ENCODE measurements around the gene LTC4S. TPM values are rescaled to one million over a fixed set of nuclear protein-coding genes. Genes with fewer than 3 reads are reported as not detected.

The LTC4S gene
- total and polyA plus RNA-seq, 2 experiments from 2014 or later: 5.8 to 10.1 TPM

GRCh38 chr5:179762781-179763176 is 31.0 kb upstream of the LTC4S start:
- Histone ChIP-seq H3K4me2 (no peak overlapping the region), H3K27ac (ENCODE audit: low read depth) (peak overlapping the region; percentile 73), H3K4me3 (no peak overlapping the region), H3K9me2 (ENCODE audit: insufficient read depth) (no peaks in the 10 kb centered on the region), H2AFZ (no peak overlapping the region), H3K4me1 (ENCODE audit: insufficient read depth) (peaks cover 13% of the 10 kb centered on the region; the same call in 1 of the 2 replicates), H3K79me2 (replicated peaks; ENCODE audit: insufficient read depth) (peaks cover 82% of the 10 kb centered on the region), H3K27me3 (ENCODE audit: insufficient read depth) (no peaks in the 10 kb centered on the region), H3F3A (replicated peaks; ENCODE audit: low read depth) (peaks cover 17% of the 10 kb centered on the region; the same call in 1 of the 2 replicates), H3K36me3 (ENCODE audit: insufficient read depth) (peaks cover 13% of the 10 kb centered on the region), H4K20me1 (replicated peaks; ENCODE audit: insufficient read depth) (peaks cover 52% of the 10 kb centered on the region)
- TF ChIP-seq EZH2phosphoT487 (IDR thresholded peaks at IDR 0.05; ENCODE audit: unreplicated experiment): no peak
- TF ChIP-seq, protein P1, sequence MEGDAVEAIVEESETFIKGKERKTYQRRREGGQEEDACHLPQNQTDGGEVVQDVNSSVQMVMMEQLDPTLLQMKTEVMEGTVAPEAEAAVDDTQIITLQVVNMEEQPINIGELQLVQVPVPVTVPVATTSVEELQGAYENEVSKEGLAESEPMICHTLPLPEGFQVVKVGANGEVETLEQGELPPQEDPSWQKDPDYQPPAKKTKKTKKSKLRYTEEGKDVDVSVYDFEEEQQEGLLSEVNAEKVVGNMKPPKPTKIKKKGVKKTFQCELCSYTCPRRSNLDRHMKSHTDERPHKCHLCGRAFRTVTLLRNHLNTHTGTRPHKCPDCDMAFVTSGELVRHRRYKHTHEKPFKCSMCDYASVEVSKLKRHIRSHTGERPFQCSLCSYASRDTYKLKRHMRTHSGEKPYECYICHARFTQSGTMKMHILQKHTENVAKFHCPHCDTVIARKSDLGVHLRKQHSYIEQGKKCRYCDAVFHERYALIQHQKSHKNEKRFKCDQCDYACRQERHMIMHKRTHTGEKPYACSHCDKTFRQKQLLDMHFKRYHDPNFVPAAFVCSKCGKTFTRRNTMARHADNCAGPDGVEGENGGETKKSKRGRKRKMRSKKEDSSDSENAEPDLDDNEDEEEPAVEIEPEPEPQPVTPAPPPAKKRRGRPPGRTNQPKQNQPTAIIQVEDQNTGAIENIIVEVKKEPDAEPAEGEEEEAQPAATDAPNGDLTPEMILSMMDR (conservative IDR thresholded peaks at IDR 0.05; ENCODE audit: low read depth in 2 of 2): no peak
- TF ChIP-seq POLR2AphosphoS5 (IDR thresholded peaks at IDR 0.05; ENCODE audit: low read depth): no peak
- TF ChIP-seq, protein P2, sequence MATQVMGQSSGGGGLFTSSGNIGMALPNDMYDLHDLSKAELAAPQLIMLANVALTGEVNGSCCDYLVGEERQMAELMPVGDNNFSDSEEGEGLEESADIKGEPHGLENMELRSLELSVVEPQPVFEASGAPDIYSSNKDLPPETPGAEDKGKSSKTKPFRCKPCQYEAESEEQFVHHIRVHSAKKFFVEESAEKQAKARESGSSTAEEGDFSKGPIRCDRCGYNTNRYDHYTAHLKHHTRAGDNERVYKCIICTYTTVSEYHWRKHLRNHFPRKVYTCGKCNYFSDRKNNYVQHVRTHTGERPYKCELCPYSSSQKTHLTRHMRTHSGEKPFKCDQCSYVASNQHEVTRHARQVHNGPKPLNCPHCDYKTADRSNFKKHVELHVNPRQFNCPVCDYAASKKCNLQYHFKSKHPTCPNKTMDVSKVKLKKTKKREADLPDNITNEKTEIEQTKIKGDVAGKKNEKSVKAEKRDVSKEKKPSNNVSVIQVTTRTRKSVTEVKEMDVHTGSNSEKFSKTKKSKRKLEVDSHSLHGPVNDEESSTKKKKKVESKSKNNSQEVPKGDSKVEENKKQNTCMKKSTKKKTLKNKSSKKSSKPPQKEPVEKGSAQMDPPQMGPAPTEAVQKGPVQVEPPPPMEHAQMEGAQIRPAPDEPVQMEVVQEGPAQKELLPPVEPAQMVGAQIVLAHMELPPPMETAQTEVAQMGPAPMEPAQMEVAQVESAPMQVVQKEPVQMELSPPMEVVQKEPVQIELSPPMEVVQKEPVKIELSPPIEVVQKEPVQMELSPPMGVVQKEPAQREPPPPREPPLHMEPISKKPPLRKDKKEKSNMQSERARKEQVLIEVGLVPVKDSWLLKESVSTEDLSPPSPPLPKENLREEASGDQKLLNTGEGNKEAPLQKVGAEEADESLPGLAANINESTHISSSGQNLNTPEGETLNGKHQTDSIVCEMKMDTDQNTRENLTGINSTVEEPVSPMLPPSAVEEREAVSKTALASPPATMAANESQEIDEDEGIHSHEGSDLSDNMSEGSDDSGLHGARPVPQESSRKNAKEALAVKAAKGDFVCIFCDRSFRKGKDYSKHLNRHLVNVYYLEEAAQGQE (IDR thresholded peaks at IDR 0.05; ENCODE audit: unreplicated experiment): no peak
- no peak for TF ChIP-seq ZNF331 (CRISPR knock-in tag; IDR thresholded peaks at IDR 0.05; ENCODE audit: low read depth)
- no peak for TF ChIP-seq EZH2 (IDR thresholded peaks at IDR 0.05; ENCODE audit: low read depth, unreplicated experiment)
- no peak for TF ChIP-seq STAT1 (IDR thresholded peaks at IDR 0.05; ENCODE audit: unreplicated experiment)
- TF ChIP-seq JUNB (IDR thresholded peaks at IDR 0.05; ENCODE audit: unreplicated experiment): no peak
- no peak for TF ChIP-seq NANOG (IDR thresholded peaks at IDR 0.05; ENCODE audit: borderline replicate concordance)
- TF ChIP-seq ZNF114 (CRISPR knock-in tag; IDR thresholded peaks at IDR 0.05): no peak
- no peak for TF ChIP-seq CREB1 (CRISPR knock-in tag; IDR thresholded peaks at IDR 0.05; ENCODE audit: low read depth)
- TF ChIP-seq ETS1 (IDR thresholded peaks at IDR 0.05): no peak
- TF ChIP-seq, protein P3, sequence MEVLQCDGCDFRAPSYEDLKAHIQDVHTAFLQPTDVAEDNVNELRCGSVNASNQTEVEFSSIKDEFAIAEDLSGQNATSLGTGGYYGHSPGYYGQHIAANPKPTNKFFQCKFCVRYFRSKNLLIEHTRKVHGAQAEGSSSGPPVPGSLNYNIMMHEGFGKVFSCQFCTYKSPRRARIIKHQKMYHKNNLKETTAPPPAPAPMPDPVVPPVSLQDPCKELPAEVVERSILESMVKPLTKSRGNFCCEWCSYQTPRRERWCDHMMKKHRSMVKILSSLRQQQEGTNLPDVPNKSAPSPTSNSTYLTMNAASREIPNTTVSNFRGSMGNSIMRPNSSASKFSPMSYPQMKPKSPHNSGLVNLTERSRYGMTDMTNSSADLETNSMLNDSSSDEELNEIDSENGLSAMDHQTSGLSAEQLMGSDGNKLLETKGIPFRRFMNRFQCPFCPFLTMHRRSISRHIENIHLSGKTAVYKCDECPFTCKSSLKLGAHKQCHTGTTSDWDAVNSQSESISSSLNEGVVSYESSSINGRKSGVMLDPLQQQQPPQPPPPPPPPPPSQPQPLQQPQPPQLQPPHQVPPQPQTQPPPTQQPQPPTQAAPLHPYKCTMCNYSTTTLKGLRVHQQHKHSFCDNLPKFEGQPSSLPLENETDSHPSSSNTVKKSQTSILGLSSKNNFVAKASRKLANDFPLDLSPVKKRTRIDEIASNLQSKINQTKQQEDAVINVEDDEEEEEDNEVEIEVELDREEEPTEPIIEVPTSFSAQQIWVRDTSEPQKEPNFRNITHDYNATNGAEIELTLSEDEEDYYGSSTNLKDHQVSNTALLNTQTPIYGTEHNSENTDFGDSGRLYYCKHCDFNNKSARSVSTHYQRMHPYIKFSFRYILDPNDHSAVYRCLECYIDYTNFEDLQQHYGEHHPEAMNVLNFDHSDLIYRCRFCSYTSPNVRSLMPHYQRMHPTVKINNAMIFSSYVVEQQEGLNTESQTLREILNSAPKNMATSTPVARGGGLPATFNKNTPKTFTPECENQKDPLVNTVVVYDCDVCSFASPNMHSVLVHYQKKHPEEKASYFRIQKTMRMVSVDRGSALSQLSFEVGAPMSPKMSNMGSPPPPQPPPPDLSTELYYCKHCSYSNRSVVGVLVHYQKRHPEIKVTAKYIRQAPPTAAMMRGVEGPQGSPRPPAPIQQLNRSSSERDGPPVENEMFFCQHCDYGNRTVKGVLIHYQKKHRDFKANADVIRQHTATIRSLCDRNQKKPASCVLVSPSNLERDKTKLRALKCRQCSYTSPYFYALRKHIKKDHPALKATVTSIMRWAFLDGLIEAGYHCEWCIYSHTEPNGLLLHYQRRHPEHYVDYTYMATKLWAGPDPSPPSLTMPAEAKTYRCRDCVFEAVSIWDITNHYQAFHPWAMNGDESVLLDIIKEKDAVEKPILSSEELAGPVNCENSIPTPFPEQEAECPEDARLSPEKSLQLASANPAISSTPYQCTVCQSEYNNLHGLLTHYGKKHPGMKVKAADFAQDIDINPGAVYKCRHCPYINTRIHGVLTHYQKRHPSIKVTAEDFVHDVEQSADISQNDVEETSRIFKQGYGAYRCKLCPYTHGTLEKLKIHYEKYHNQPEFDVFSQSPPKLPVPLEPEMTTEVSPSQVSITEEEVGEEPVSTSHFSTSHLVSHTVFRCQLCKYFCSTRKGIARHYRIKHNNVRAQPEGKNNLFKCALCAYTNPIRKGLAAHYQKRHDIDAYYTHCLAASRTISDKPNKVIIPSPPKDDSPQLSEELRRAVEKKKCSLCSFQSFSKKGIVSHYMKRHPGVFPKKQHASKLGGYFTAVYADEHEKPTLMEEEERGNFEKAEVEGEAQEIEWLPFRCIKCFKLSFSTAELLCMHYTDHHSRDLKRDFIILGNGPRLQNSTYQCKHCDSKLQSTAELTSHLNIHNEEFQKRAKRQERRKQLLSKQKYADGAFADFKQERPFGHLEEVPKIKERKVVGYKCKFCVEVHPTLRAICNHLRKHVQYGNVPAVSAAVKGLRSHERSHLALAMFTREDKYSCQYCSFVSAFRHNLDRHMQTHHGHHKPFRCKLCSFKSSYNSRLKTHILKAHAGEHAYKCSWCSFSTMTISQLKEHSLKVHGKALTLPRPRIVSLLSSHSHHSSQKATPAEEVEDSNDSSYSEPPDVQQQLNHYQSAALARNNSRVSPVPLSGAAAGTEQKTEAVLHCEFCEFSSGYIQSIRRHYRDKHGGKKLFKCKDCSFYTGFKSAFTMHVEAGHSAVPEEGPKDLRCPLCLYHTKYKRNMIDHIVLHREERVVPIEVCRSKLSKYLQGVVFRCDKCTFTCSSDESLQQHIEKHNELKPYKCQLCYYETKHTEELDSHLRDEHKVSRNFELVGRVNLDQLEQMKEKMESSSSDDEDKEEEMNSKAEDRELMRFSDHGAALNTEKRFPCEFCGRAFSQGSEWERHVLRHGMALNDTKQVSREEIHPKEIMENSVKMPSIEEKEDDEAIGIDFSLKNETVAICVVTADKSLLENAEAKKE (CRISPR knock-in tag; IDR thresholded peaks at IDR 0.05): no peak
- H3K9me3 Mint-ChIP-seq: no peaks in the 10 kb centered on the region; the same call in 2 of the 3 replicates
- peaks cover 47% of the 10 kb centered on the region for H3K4me1 Mint-ChIP-seq
- H3K36me3 Mint-ChIP-seq (ENCODE audit: low read depth): peaks cover 26% of the 10 kb centered on the region
- H3K27me3 Mint-ChIP-seq (ENCODE audit: insufficient read depth, low read depth, poor library complexity): peaks cover 2% of the 10 kb centered on the region
- H3K4me3 Mint-ChIP-seq: no peak overlapping the region
- H3K27ac Mint-ChIP-seq: peak overlapping the region; percentile 86
- ATAC-seq (no peak; the same call in 1 of the 3 replicates), DNase-seq (ENCODE audit: low spot score) (no peak)
